A549 (cell line): ENCODE measurements around the gene ARHGAP18.

Experiments used
- CEBPB ChIP-seq, 2 experiments: fragments of >200 bp in 1 of 2; sonication (Bioruptor Twin) in 1 of 2; formaldehyde crosslinking in 1 of 2; IDR thresholded peaks; 2 replicates each; pipeline ENCODE4 v1.6.1; 2012 to 2016
- MAZ ChIP-seq: fragments of 150-350 bp; IDR thresholded peaks from 2 replicates; pipeline ENCODE4 v1.6.1; 2014; ENCODE audit warnings: antibody characterized with exemption, low read depth, low read length, borderline replicate concordance
- RAD21 ChIP-seq, 2 experiments: fragments of >200 bp in 1 of 2; sonication (Bioruptor Twin) in 1 of 2; formaldehyde crosslinking in 1 of 2; IDR thresholded peaks in 1 of 2; conservative IDR thresholded peaks in 1 of 2; 2 replicates in 1 of 2; 3 replicates in 1 of 2; pipeline ENCODE4 v1.6.1; 2012 to 2018; ENCODE audit warnings: inconsistent platforms in 1 of 2
- RARB ChIP-seq: fragments of 250-450 bp; sonication (Bioruptor Pico); IDR thresholded peaks from 2 replicates; pipeline ENCODE4 v1.8.0; 2021; ENCODE audit warnings: mild to moderate bottlenecking, moderate library complexity
- TF ChIP-seq, protein P1 (sequence below): fragments of 250-450 bp; sonication (Bioruptor Pico); IDR thresholded peaks from 2 replicates; pipeline ENCODE4 v1.5.0; 2020; ENCODE audit warnings: low read depth, mild to moderate bottlenecking, moderate library complexity
- TF ChIP-seq, protein P2 (sequence below): fragments of >200 bp; sonication (Bioruptor Twin); formaldehyde crosslinking; IDR thresholded peaks from 3 replicates; pipeline ENCODE4 v1.5.1; 2016

DNA sequence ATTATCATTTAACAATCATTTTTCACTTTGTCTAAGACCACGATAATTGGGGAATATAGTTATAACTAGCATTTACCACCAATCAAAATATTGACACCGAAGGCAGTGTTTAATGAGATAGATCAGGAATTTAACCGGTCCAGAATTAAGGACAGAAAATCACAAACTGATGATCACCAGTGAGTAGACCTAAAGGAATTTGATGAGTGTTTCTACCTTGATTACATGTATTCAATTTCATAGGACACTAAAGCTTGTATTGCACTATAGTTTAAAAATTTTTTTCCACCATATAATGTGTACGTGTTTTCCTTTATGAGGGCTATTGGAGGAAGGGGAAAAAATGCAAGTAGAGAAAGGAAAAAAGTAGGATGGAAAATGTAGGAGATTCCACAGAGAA lies 22.6 kb upstream of the ARHGAP18 start:
- TF ChIP-seq, protein P1, sequence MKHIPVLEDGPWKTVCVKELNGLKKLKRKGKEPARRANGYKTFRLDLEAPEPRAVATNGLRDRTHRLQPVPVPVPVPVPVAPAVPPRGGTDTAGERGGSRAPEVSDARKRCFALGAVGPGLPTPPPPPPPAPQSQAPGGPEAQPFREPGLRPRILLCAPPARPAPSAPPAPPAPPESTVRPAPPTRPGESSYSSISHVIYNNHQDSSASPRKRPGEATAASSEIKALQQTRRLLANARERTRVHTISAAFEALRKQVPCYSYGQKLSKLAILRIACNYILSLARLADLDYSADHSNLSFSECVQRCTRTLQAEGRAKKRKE (CRISPR knock-in tag): no peak
- TF ChIP-seq RAD21 (conservative IDR thresholded peaks at IDR 0.05 in 1 of 2, IDR thresholded peaks at IDR 0.05 in 1 of 2) (no peak), MAZ (no peak), RARB (CRISPR knock-in tag) (no peak), CEBPB (IDR thresholded peaks at IDR 0.05) (no peak)
- TF ChIP-seq, protein P2, sequence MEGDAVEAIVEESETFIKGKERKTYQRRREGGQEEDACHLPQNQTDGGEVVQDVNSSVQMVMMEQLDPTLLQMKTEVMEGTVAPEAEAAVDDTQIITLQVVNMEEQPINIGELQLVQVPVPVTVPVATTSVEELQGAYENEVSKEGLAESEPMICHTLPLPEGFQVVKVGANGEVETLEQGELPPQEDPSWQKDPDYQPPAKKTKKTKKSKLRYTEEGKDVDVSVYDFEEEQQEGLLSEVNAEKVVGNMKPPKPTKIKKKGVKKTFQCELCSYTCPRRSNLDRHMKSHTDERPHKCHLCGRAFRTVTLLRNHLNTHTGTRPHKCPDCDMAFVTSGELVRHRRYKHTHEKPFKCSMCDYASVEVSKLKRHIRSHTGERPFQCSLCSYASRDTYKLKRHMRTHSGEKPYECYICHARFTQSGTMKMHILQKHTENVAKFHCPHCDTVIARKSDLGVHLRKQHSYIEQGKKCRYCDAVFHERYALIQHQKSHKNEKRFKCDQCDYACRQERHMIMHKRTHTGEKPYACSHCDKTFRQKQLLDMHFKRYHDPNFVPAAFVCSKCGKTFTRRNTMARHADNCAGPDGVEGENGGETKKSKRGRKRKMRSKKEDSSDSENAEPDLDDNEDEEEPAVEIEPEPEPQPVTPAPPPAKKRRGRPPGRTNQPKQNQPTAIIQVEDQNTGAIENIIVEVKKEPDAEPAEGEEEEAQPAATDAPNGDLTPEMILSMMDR: no peak
